Stimulated activated CD8-positive, alpha-beta memory T cell treated with anti-CD3 and anti-CD28 coated beads, Interleukin-4, amount 100 ng/mL, for 4 hours (primary cell): ENCODE data around the gene PCF11.
A peak's percentile ranks its signal among the peaks of the same experiment; 100 is the strongest.
"Not testable (repeated sequence)": the region's sequence is repeated elsewhere in the genome, so short reads cannot be mapped to it uniquely, and the experiment has no call there.

Source experiments
- DNase-seq, 2 donors: peaks; one replicate each; pipeline ENCODE4 v3.0.0-alpha.2; 2020; ENCODE audit warnings: low read depth in 2 of 2, low spot score in 1 of 2

The PCF11 gene

DNA sequence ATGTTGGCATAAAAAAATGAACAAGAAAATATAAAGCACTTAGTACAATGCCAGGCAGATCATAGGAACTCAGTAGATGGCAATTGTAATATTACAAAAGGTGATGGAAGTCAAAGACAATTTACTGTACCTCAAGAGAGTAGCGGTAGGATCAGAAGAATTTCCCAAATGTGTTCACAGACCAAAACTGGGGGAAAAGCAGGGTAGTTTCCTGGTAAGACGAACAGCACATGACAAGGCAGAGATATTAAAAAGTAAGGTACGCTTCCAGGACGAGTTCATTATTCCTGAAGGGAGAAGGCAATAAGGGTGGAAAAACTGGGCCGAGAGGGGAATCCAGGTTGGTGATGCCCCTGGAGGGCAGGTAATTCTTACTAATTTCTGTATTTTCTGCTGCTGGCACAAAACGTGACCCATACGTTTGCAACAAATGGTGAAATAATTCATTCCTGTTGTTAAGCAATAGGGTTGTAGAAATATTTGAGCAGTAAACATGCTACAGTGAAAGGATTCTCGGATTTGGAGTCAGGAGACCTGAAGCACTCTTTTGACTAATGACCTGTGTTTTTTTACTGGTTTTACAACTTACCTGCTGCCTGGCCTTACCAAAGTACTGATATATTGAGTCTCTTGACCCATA is 35.8 kb downstream of the PCF11 start:
- no peak for DNase-seq

GRCh38 chr11:83193315-83194280 is 36.7 kb downstream of the PCF11 start, which contains the start of gene ANKRD42:
Gene ANKRD42 (plus strand): TSS chr11:83193712. CDS start chr11:83194671, 959 bp downstream.
- peak; percentile 68 to 72 for DNase-seq

DNA sequence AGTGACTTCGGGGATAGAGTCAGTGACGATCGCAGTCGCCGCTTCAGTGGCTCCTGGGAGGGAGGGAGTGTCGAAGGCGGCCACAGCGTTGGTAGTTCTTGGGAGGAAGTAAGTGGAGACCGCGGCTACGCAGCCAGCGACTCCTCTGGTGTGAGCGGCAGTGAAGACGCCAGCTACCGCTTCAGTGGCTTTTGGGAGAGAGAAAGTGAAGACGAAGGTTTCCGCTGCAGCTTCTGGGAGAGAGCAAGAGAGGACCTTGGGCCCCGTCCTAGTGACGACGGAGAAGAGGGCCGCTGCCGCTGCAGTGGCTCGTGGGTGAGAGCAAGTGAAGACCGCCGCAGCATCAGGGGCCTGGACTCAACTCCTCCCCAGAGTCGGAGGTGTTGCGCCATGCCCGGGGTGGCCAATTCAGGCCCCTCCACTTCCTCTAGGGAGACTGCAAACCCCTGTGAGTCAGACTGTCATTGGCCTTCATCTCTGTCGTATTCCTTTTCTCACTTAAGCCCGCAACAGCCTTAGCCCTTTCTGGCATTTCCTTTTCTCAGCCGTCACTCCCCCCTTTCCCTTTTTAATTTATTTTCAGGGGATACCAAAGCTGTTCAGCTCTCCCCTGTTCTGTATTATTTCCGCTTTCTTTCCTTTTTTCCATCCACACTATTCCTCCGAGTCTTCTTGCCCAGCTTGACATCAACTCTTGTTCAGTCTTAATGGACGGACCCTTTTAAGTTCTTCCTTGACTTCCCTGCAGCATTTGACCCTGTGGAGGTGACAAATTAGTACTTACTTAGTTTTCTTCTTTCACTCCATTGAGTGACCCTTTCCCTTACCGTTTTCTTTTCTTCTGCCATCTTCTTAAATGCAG is 37.6 kb downstream of the PCF11 start:
- peak; percentile 18 to 32 for DNase-seq

GRCh38 chr11:83195143-83195466 is 38.2 kb downstream of the PCF11 start:
- DNase-seq: no peak

GRCh38 chr11:83195649-83196048 is 38.7 kb downstream of the PCF11 start:
- no peak for DNase-seq

DNA sequence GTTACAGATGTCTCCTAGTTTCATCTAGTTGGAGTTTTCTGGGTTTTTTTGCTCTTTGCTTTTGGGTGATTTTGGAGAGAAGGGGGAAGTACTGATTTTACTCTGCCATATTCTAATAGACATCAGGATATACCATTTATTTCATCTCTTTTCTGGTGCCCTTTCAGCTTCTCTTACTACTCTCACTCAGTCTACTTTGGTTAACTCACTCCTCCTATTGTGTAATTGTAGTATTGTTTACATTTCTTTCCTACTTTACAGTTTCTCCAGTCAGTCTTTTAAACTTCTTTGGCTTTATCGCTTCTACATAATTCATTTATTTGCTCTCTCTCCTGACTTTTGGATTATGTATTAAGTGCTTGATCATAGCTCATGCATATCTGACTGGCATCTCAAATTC is 43.1 kb downstream of the PCF11 start:
- no peak for DNase-seq

- DNase-seq: no peak
Measured at GRCh38 chr11:83205608-83206185, 48.8 kb downstream of the PCF11 start.

GRCh38 chr11:83206221-83206620 is 49.3 kb downstream of the PCF11 start:
- no peak for DNase-seq

- DNase-seq: not testable (repeated sequence)
Measured at GRCh38 chr11:83206771-83207382, 49.9 kb downstream of the PCF11 start.

DNA sequence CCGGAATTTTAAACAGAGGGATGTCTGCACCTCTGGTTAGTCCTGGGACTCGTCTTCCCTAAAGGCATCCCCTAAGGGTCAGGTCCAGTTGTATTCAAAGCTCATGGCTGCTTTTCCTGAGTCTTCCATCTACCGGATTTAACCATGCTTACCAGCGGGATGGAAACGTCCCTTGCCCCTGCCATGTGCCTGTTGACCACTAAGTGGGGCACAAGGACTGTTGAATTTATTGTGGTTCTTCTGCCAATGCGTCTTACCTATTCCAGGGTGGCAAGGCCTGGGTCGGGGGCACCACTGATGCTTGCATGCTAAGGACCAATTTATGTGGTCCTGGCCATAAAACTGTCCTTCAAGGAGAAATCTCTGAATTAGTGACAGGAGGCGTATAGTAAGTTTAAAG is 62.2 kb downstream of the PCF11 start:
- no peak for DNase-seq

DNA sequence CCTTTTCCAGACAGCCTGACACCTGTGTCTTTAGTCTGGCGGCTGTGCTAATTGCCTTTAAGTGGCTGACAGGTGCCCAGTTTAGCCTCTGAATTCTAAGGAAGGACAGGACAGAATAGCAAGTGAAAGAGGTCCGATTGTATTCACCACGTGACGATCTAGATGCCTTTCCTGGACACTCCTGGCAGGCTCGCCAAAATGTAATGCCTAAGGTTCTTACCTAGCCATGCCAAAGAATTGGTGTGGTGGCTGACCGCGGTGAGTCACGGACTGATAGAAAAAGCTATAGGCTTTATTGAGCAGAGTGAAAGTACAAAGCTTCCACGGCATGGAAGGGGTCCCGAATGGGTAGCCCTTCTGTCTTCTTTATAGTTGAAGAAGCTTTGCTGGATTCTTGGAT is 63.3 kb downstream of the PCF11 start:
- DNase-seq: no peak

DNA sequence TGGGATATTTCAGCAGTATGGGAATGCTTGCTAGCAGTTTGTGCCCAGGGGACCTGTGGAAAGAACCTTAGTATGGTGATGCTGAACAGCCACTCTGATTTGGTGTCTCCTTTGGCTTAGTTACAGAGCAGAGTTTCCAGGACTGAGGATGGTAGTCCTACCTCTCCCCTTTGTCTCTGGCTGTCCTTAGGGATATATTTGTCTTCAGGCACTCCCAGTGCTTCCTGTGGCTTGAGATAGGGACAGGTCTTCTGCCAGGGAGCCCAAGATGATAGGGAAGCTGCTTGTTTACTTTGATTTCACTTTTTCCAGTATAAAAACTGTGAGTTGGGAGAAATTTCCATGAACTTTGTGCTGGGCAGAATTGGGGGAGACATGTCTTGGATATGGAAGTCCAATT is 64.8 kb downstream of the PCF11 start:
- DNase-seq: no peak

GRCh38 chr11:83222499-83222898 is 65.6 kb downstream of the PCF11 start:
- DNase-seq: no peak

- DNase-seq: no peak
Measured at GRCh38 chr11:83223457-83223856, 66.5 kb downstream of the PCF11 start.

- DNase-seq: no peak
Measured at GRCh38 chr11:83235825-83236224, 78.9 kb downstream of the PCF11 start.
